B cell (primary cell): Measurements from ENCODE around the gene FAM162A. TPM values are rescaled to one million over a fixed set of nuclear protein-coding genes. Genes with fewer than 3 reads are reported as not detected.

Source experiments
- ATAC-seq: fragments of 200-7000 bp; cut with Tn5 transposase; one replicate; pipeline ENCODE4 v1.10.0; 2021; ENCODE audit warnings: low read depth, mild to moderate bottlenecking, moderate number of reproducible peaks, moderate library complexity
- CTCF ChIA-PET: fragments of 350-600 bp; sonication (Branson Sonifier 250); formaldehyde crosslinking; loops from one replicate; lab custom pipeline; 2021; ENCODE audit warnings: antibody characterized with exemption, inconsistent platforms; lab: Charles Lee
- POLR2A ChIA-PET: fragments of 350-600 bp; sonication (Branson Sonifier 250); formaldehyde crosslinking; loops from one replicate; lab custom pipeline; 2021; ENCODE audit warnings: antibody characterized with exemption; lab: Charles Lee
- DNase-seq: peaks from one replicate; pipeline ENCODE4 v3.0.0; 2013
- H2AFZ ChIP-seq: 2 replicates; pipeline ENCODE4 v1.6.1; 2012; ENCODE audit warnings: mild to moderate bottlenecking, low read depth, low read length; ENCODE audit not compliant: insufficient read depth, poor library complexity, severe bottlenecking
- H3K27ac ChIP-seq, 2 donors: 1 replicate in 1 of 2; 2 replicates in 1 of 2; pipeline ENCODE4 v1.5.1; 2012 to 2013; ENCODE audit warnings: low read length in 2 of 2, mild to moderate bottlenecking in 2 of 2, moderate library complexity in 1 of 2
- H3K27me3 ChIP-seq, 4 experiments: fragments of 200-600 bp in 1 of 4; sonication (generic) in 1 of 4; replicated peaks in 1 of 4; 1 replicate in 2 of 4; 2 replicates in 2 of 4; pipeline versions ENCODE4 v1.6.1 to v1.7.0; 2013 to 2016; ENCODE audit warnings: low read length in 3 of 4, mild to moderate bottlenecking in 2 of 4, mixed read lengths in 1 of 4, moderate library complexity in 1 of 4; ENCODE audit not compliant: insufficient read depth in 4 of 4, control insufficient read depth in 3 of 4; ENCODE audit errors: control extremely low read depth in 1 of 4
- H3K36me3 ChIP-seq, 2 experiments: replicated peaks in 1 of 2; 1 replicate in 1 of 2; 2 replicates in 1 of 2; pipeline versions ENCODE4 v1.6.1 to v1.7.1; 2013; ENCODE audit warnings: low read length in 1 of 2; ENCODE audit not compliant: insufficient read depth in 2 of 2, control insufficient read depth in 1 of 2; ENCODE audit errors: control extremely low read depth in 1 of 2, extremely low read depth in 1 of 2
- H3K4me1 ChIP-seq, 2 donors: fragments of 200-600 bp in 1 of 2; sonication (generic) in 1 of 2; 1 replicate in 1 of 2; 2 replicates in 1 of 2; pipeline versions ENCODE4 v1.5.1 to v1.6.1; 2013 to 2017; ENCODE audit warnings: low read length in 2 of 2; ENCODE audit not compliant: control insufficient read depth in 2 of 2, insufficient read depth in 2 of 2
- H3K4me2 ChIP-seq: replicated peaks from 2 replicates; pipeline ENCODE3; 2012; ENCODE audit warnings: mild to moderate bottlenecking, low read depth, low read length; ENCODE audit not compliant: poor library complexity, severe bottlenecking
- H3K4me3 ChIP-seq, 5 experiments: fragments of 200-600 bp in 1 of 5; sonication (generic) in 1 of 5; 1 replicate in 3 of 5; 2 replicates in 2 of 5; pipeline versions ENCODE4 v1.5.1 to v1.7.0; 2011 to 2016; ENCODE audit warnings: low read length in 4 of 5, mild to moderate bottlenecking in 4 of 5, low read depth in 2 of 5, control low read depth in 1 of 5, moderate library complexity in 1 of 5; ENCODE audit not compliant: insufficient read depth in 1 of 5; ENCODE audit errors: control extremely low read depth in 1 of 5, extremely low read depth in 1 of 5
- H3K79me2 ChIP-seq: fragments of 200-600 bp; sonication (generic); one replicate; pipeline ENCODE4 v1.6.0; 2016; ENCODE audit warnings: low read length; ENCODE audit not compliant: control insufficient read depth, insufficient read depth
- H3K9ac ChIP-seq: fragments of 200-600 bp; sonication (generic); 2 replicates; pipeline ENCODE4 v1.6.1; 2017; ENCODE audit warnings: mild to moderate bottlenecking, low read length, moderate library complexity
- H3K9me3 ChIP-seq, 3 donors: one replicate each; pipeline versions ENCODE4 v1.6.1 to v1.7.1; 2013; ENCODE audit warnings: low read length in 2 of 3; ENCODE audit not compliant: control insufficient read depth in 2 of 3, insufficient read depth in 1 of 3; ENCODE audit errors: control extremely low read depth in 1 of 3
- H4K20me1 ChIP-seq: 2 replicates; pipeline ENCODE4 v1.6.0; 2012; ENCODE audit warnings: mild to moderate bottlenecking, low read length; ENCODE audit not compliant: insufficient read depth, control insufficient read depth, poor library complexity, severe bottlenecking
- H3K27ac Mint-ChIP-seq: one replicate; pipeline ENCODE4 v1.8.0; 2021; ENCODE audit warnings: mixed read lengths
- H3K27me3 Mint-ChIP-seq: one replicate; pipeline ENCODE4 v1.8.0; 2021; ENCODE audit warnings: mixed read lengths
- H3K4me1 Mint-ChIP-seq: one replicate; pipeline ENCODE4 v1.8.0; 2021; ENCODE audit warnings: mixed read lengths
- H3K4me3 Mint-ChIP-seq: one replicate; pipeline ENCODE4 v1.8.0; 2021; ENCODE audit warnings: mixed read lengths
- H3K9me3 Mint-ChIP-seq: one replicate; pipeline ENCODE4 v1.8.0; 2022; ENCODE audit warnings: mixed read lengths; ENCODE audit not compliant: insufficient read depth
- EZH2 ChIP-seq: IDR thresholded peaks from 2 replicates; pipeline ENCODE4 v1.6.1; 2012; ENCODE audit warnings: borderline replicate concordance, low read depth, mild to moderate bottlenecking, moderate library complexity, low read length; ENCODE audit not compliant: insufficient read depth, poor library complexity, severe bottlenecking
- WGBS: methylation state at CpG from one replicate; pipeline ENCODE4 v1.1.5; 2013; ENCODE audit warnings: missing lambda C conversion rate; ENCODE audit not compliant: insufficient coverage; 5-methylcytosine and 5-hydroxymethylcytosine counted together
- intact Hi-C: fragments of 100-400 bp; cut with micrococcal nuclease; formaldehyde crosslinking; loops from one replicate; pipeline ENCODE4 v1.10.0; 2022
- polyA plus RNA-seq: library from polyadenylated mRNA; depleted of rRNA; stranded (reverse); fragments of >200 nt; gene quantifications from 2 replicates; pipeline ENCODE4 v1.2.3, GENCODE V29; 2012
- total RNA-seq, 2 donors: library from RNA; stranded (reverse); fragments of 120-200 nt in 1 of 2; gene quantifications; 1 replicate in 1 of 2; 2 replicates in 1 of 2; pipeline versions ENCODE4 v1.2.3 to v1.2.4, GENCODE V29; 2013 to 2022
- TF ChIP-seq, protein P1 (sequence below): fragments of 200-600 bp; IDR thresholded peaks from one replicate; pipeline ENCODE4 v1.8.0; 2022; ENCODE audit warnings: antibody characterized with exemption, mild to moderate bottlenecking

FAM162A gene
- total and polyA plus RNA-seq, 2 donors (not counting 1 experiment from before 2014, with no cell fraction given) = 10.9 to 17.5 TPM

DNA sequence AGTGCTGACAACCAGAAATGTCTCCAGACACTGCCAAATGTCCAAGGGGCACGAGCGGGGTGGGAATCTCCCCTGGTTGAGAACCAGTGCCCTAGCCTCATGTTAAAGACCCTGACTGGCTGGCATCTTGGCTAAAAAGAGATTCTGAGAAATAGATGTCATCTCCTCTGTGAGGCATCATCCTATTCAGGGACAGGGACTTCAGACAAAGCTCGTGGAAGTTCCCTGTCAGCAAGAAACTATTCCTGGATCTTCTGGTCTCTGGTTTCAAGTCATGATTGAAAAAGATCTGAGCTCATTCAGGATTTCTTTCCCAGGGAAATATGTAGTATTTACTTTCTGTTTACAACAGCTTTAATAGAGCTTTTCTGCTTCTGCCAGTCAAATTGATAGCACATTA lies 21.0 kb downstream of the FAM162A start:
- DNase-seq = no peak
- Mint-ChIP-seq H3K27me3 (no peaks in the 10 kb centered on the region), H3K4me1 (peaks cover 16% of the 10 kb centered on the region), H3K27ac (no peak overlapping the region), H3K4me3 (no peak overlapping the region), H3K9me3 (no peaks in the 10 kb centered on the region)
- ChIA-PET POLR2A (no interaction called here), CTCF (interaction anchor here (1.1 kb wide), 1 partner anchor 21 kb away, joined by 4 read pairs; the partner anchor contains the start of gene FAM162A)
- Histone ChIP-seq H3K4me1 (peaks cover 14 to 18% of the 10 kb centered on the region in 2 donors), H3K9ac (no peak overlapping the region), H3K4me3 (no peak overlapping the region), H2AFZ (no peak overlapping the region), H3K79me2 (peaks cover 2% of the 10 kb centered on the region), H3K27ac (no peak overlapping the region), H3K9me3 (no peaks in the 10 kb centered on the region), H4K20me1 (no peaks in the 10 kb centered on the region), H3K27me3 (no peaks in the 10 kb centered on the region), H3K36me3 (peaks cover 0 to 36% of the 10 kb centered on the region in 2 experiments), H3K4me2 (no peak overlapping the region)
- ATAC-seq = no peak
- TF ChIP-seq, protein P1, sequence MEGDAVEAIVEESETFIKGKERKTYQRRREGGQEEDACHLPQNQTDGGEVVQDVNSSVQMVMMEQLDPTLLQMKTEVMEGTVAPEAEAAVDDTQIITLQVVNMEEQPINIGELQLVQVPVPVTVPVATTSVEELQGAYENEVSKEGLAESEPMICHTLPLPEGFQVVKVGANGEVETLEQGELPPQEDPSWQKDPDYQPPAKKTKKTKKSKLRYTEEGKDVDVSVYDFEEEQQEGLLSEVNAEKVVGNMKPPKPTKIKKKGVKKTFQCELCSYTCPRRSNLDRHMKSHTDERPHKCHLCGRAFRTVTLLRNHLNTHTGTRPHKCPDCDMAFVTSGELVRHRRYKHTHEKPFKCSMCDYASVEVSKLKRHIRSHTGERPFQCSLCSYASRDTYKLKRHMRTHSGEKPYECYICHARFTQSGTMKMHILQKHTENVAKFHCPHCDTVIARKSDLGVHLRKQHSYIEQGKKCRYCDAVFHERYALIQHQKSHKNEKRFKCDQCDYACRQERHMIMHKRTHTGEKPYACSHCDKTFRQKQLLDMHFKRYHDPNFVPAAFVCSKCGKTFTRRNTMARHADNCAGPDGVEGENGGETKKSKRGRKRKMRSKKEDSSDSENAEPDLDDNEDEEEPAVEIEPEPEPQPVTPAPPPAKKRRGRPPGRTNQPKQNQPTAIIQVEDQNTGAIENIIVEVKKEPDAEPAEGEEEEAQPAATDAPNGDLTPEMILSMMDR = no peak
- TF ChIP-seq EZH2 = no peak
- 97% methylated on average over 3 of the region's 3 CpGs for WGBS
- intact Hi-C loops = no loop called here

DNA sequence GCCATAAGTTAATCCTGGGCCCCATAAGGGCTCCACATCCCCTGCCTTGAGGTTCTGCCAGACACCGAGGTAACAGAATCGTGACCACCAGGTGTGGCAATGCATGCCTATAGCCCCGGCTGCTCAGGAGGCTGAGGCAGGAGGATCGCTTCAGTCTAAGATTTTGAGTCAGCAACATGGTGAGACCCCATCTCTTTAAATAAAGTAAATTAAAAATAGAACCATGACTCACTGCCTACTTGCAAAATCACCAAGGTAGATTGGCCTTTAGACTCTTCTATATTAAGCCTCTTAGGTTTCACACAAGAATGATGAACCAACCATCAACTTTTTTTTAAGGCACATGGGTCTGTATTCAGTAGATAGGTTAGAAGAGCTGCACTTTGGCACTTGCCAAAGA lies 22.2 kb downstream of the FAM162A start:
- H3K4me1 Mint-ChIP-seq = peaks cover 21% of the 10 kb centered on the region
- no peak overlapping the region for H3K27ac Mint-ChIP-seq
- no peak overlapping the region for H3K9ac ChIP-seq
- 58% methylated on average over 2 of the region's 4 CpGs for WGBS
- H3K4me1 ChIP-seq = peaks cover 16 to 28% of the 10 kb centered on the region in 2 donors
- no peaks in the 10 kb centered on the region for H3K27me3 ChIP-seq
- no peaks in the 10 kb centered on the region for H4K20me1 ChIP-seq
- ChIA-PET POLR2A (no interaction called here), CTCF (interaction anchor here (1.1 kb wide), 1 partner anchor 10 kb away, joined by 4 read pairs; the partner anchor contains the start of gene WDR5B)
- peaks cover 13% of the 10 kb centered on the region for H3K79me2 ChIP-seq
- H3K9me3 Mint-ChIP-seq = no peaks in the 10 kb centered on the region
- no peak for DNase-seq
- intact Hi-C loops = no loop called here
- no peak overlapping the region for H3K4me3 Mint-ChIP-seq
- H3K4me2 ChIP-seq = no peak overlapping the region
- TF ChIP-seq, protein P1 = no peak
- no peak for TF ChIP-seq EZH2
- no peak overlapping the region for H3K27ac ChIP-seq
- H3K36me3 ChIP-seq = peaks cover 0 to 38% of the 10 kb centered on the region in 2 experiments
- H2AFZ ChIP-seq = no peak overlapping the region
- ATAC-seq = no peak
- no peak overlapping the region for H3K4me3 ChIP-seq
- H3K9me3 ChIP-seq = no peaks in the 10 kb centered on the region
- no peaks in the 10 kb centered on the region for H3K27me3 Mint-ChIP-seq
